ENCODE measurements around the gene PDE11A. TPM values are rescaled to one million over a fixed set of nuclear protein-coding genes. Genes with fewer than 3 reads are reported as not detected.
"Not testable (repeated sequence)": the region's sequence is repeated elsewhere in the genome, so short reads cannot be mapped to it uniquely, and the experiment has no call there.

PDE11A gene
- total RNA-seq, 1 donor from 2014 or later, result not detected

DNA sequence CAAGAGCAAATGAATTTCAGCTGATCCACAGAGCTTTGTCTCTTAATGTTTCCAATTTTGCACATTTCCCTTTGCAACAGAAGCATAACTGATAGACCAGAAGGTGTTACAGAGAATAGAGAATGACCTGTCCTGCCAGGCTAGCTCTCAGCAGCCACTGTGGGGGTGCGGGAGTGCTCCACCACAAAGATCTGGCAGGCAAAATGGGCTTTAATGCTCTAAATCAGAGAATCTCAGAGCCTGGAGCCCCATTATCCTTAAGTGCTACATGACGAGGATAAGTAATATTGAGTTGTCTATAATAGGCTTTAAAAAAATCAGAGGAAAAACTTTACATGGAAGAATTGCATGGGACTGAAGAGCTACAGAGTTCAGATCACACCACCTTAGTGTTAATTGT lies 245.7 kb downstream of the PDE11A start:
- DNase-seq (ENCODE audit: low read depth in 2 of 2), result no peak

DNA sequence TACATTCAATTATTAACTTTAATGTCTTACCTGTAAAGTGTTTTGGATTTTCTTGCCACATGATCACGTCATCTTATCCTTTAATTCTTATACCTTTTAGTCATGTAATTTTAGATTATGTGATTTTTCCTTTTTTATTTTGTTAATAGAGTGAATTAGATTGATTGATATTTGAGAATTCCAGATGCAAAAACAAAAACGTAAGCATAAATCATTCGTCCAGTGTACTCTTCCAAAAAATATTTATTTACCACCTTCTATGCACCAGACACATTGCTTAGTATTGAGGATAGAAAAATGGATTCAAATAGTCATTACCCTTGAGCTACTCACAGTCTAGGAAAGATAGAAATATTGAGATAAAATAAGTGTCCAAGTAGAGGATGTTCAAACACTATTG lies 249.6 kb downstream of the PDE11A start:
- DNase-seq (ENCODE audit: low read depth in 2 of 2), result no peak

DNA sequence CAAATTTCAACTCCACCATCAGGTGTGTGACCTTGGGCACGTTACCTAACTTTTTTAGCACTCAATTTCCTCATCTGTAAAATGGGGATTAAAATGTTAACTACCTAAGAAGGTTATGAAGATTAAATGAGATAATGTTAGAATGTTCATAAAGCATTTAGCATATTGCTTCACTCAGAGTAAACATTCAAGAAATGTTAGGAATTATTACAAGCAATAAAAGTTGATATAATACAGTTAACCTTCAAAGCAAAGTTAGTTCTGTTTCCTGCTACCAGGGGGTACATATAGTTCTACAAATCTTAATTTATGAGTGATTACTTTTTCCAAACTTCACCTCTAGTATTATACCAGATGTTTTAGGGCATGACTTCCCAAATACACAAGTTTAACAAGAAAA lies 254.2 kb downstream of the PDE11A start:
- no peak for DNase-seq (ENCODE audit: low read depth in 2 of 2)

DNA sequence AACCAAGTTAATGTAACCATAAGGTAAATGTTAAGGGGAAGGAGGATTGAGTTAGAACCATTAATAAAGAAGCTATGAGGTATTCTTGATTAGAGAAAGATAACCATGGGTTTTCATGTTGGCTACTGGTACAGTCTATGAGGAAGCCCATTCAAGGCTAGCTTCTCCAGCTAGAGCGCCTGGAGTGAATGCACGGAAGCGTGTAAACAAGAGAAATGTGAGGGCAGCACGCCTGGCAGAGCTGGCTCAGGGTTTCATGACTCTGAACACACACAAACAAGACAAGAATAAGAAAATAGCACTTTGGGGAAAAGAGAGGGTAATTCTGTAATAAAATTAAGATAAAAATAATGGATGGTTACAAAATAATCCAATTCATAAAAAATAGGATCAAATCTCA lies 255.3 kb downstream of the PDE11A start:
- DNase-seq (ENCODE audit: low read depth in 2 of 2), result no peak

DNA sequence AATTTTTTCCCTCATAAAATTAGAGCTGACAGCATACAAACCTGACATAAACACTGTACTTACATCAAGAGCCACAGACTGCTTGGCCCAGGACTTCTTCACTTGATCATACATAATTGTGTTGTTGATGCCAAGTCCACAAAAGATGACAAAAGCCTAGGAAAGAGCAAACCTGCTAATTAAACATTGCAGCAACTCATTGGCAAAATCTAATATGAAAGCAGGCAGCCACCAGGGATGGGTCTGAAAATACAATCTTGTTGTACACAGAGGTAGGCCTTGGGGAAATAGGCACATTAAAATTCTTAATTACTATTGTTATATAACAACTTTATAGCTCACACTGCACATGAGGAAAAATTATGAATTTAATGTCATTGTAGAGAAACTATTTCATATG lies 255.8 kb downstream of the PDE11A start:
- no peak for DNase-seq (ENCODE audit: low read depth in 2 of 2)

DNA sequence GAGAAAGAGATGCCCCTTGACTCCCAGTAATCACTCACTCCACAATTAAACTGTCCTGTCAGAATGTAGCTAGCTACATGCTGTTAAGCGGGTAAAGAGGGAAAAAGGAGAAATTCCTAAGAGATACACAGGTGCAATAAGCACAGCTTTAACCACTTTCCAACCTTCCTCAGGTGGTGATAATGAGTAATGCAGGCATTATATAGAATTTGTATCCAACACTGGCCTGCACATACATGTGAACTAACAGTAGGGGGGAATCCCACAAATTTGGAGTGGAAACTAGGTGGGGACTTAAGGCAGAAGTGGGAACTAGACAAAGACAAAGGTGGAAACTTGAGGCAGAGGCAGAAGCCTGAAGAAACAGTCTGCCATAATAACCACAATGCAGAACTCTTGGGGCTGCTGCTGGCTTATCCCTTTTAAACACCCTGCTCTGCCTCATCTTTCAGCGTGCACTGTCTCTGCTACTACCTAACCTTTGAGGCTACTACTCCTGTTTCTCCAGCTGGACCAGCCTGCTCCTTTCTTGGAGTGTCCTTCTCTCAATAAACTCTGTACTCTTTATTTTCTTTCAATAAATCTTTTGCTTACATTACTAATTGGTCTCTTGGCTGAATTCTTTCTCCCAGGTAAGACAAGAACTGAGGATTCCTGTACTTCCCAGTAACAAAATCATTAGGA lies 259.7 kb downstream of the PDE11A start:
- no peak for DNase-seq (ENCODE audit: low read depth in 2 of 2)

DNA sequence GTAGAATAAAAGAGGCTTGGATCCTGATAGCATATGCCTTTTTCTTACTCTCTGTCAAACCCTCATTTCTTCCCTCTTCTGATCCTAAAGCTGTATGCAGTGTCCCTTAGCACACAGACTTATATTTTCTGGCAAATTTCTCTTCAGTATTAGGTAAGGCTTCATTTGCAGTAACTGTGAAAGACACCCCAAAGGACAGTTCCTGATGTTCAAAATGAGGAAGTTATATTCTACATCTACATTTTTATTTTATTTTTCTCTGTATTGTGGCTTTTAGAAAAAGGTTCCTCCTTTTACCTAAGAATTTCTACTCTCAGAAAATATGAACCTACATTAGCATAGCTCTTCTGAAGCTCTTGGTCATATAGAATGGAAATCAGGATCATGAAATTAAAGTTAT lies 261.7 kb downstream of the PDE11A start:
- DNase-seq (ENCODE audit: low read depth in 2 of 2), result no peak

DNA sequence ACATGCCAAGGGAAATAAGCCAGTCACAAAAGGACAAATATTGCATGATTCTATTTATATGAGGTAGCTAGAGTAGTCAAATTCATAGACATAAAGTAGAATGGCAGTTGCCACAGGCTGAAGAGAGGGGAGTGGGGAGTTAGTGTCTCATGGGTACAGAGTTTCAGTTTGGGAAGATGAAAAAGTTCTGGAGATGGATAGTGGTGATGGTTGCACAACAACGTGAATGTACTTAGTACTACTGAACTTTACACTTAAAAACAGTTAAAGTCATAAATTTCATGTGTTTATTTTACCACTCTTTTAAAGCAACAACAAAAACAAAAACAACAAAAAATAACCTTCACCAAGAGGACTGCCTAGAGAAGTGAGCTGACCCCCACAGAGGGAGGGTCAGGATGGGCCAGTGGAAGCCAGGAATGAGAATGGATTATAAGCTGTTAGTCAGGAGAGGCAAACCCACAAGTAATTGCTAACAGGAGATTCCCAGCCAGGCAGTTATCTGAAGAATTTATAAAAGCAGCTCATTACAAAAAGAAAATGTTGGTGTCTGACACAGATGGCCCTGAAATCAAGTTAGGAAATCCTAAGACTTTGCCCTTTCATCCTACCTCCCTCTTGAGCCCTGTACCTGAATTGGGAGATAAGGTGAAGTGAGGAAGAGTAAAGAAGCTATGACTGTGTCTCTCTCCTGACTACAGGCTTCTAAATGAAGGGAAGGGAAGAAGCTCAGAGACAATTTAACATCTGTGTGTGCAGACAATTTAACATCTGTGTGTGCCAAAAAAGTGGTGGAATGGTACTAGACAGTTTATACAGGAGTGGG lies 263.4 kb downstream of the PDE11A start:
- no peak for DNase-seq (ENCODE audit: low read depth in 2 of 2)

DNA sequence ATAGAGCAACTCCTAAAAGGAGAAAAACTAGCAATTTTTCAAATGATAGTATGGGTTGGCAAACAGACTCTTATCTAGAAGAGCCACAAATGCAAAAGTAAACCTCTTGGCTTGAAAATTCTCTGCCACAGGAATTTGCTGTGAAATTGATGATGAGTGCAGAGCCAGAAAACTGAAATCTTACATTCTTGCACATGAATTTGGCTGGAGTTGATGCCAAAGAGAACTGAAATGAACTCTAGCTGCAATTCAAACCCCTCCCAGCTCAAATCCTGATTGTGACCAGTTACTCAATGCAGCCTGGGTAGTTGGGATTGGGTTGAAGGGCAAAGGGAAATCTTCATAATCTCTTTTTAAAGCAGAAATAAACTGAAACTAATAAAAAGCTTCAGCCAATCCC lies 266.6 kb downstream of the PDE11A start:
- no peak for DNase-seq (ENCODE audit: low read depth in 2 of 2)

DNA sequence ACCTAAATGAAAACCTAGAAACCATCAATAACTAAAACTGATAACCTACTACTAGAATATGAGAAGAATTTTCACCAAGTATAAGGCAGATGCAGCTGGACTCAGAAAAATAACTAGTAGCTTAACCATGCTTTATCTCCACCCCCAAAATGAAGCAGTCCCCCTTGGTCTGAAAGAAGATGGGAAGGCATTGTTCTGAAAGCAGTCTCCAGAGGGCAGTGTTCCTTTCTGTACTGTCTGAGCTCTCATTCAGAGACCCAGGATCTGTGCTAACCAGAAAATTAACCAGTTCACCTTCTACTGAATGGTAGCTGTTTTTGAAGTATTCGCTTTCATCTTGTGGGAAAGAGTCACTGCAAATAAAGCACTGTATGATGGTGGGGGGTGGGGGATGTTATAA lies 273.0 kb downstream of the PDE11A start:
- DNase-seq (ENCODE audit: low read depth in 2 of 2), result peak; percentile 15 to 19

DNA sequence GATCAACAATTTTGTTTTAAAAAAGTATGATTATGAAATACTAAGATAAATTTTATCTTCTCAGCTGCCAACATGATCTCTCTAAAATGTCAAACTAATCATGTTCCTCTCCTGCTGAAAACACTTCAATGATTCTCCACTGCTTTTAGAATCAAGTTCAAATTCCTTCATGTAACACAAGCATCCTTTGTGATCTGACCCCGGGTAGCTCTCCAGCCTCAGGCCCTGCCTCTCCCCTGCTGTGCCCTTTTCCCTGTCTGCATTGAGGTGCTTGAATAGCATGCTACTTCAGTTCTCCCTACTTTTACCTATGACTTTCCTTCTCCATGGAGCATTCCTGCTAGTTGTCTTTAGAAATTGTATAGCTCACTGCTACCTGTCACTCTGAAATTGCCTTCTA lies 274.8 kb downstream of the PDE11A start:
- DNase-seq (ENCODE audit: low read depth in 2 of 2), result no peak

DNA sequence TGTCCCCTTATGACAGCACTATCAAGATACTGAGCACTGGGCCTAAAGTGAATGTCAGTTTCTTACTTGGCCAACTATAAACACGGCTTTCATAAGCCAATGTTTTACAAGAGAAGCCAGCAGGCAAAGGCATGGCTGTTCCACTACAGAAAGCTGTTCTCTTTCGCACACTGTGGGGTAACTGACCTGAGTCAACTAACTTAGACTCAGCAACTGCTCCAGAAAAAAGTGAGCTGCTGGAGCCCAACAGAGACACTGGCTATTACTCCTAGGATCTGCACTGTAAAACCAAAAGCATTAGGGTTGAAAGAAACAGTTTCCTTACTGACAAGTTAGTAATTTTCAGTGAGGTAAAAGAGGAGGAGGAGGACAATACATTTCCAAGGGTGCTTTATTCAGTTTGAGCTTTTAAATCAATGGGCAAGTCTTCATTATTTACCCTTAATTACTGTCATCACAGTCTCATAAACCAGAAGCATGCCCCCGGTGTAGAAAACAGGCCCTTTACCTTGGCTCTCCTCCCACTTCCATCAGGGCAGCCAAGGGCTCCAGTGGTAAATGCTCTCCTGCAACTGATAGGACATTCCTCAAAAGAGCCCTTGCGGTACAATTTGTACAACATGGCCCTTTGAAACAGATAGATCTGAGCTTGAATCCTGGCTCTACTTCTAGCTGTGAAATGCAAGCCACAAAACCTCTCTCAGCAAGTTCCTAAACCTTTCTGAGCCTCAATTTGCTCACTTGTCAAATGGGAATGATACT lies 275.7 kb downstream of the PDE11A start:
- DNase-seq (ENCODE audit: low read depth in 2 of 2), result no peak

DNA sequence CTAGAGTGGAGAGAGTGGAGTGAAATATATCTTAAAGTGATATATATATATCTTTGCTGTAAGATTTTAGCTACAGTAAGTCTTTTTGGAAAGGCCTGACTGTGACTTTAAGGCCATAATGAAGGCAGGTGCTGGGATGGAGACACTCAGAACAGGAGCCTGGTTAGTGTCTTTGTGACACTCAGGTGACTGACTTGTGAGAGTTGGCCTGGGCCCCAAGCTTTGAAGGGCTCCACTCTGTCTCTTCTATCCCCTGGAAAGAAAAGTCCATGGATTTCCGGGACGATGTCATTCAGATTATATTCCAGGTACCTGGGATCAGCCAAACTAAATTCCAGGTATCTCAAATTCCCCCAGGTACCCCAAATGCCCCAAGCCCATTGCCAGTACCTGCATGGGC lies 276.6 kb downstream of the PDE11A start:
- no peak for DNase-seq (ENCODE audit: low read depth in 2 of 2)

DNA sequence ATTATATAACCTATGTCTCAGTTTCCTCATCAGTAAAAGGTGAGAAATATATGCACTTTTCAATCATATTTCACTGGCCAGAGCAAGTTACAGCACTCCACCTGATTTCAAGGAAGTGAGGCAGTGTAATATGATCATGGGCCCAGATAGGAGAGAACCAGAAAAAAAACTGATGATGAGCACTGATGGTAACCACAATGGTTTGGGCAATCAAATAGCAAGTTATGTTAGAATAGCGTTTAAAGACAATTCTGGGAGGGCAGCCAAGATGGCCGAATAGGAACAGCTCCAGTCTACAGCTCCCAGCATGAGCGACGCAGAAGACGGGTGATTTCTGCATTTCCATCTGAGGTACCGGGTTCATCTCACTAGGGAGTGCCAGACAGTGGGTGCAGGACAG lies 287.4 kb downstream of the PDE11A start:
- DNase-seq (ENCODE audit: low read depth in 2 of 2), result not testable (repeated sequence)

DNA sequence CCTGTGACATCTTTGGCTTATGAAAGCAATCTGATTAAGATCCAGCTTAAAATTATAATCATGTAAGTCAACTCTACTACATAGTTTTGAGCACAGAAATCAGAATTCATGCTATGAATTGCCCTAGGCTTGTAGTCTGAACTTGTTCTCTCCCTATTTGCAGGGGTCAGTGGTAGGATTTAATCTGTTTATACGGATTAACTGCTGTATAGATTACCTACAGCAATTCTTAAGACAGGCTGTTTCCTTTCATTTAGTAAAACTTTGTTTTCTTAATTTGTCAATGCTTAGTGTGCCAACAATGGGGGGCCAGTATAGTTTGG lies 287.9 kb downstream of the PDE11A start:
- DNase-seq (ENCODE audit: low read depth in 2 of 2), result no peak

DNA sequence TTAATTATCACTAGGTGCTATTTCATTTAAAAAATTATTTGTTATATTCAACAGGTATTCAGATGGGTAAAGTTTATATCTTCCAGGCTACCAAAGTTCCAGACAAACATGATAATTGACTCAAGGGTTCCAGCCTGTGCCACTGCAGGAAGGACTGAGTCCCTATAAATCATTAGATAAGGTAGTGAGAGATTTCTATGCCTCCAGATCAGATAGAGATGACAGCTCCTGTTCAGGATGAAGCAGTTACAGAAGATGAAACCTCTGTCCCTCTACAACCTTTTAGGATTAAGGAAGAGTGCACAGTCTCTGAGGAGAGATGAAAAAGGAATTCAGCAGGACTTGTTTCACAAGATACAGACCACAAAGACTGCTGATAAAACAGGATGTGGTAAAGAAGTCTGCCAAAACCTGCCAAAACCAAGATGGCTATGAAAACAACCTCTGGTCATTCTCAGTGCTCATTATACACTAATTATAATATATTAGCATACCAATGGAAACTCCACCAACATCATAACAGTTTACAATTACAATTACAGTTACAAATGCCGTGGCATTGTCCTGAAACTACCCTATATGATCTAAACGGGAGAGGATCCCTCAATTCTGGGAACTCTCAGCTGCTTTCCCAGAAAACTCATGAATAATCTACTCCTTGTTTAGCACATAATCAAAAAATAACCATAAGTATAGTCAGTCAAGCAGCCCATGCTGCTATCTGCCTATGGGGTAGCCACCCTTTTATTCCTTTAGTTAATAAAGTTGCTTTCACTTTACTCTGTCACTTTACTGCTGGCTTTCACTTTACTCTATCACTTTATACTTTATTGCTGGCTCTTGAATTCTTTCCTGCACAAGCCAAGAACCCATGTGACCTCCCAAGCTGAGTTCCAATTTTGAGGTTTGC lies 288.5 kb downstream of the PDE11A start:
- peak in 1 of 2 donors; percentile 3 for DNase-seq (ENCODE audit: low read depth in 2 of 2)

DNA sequence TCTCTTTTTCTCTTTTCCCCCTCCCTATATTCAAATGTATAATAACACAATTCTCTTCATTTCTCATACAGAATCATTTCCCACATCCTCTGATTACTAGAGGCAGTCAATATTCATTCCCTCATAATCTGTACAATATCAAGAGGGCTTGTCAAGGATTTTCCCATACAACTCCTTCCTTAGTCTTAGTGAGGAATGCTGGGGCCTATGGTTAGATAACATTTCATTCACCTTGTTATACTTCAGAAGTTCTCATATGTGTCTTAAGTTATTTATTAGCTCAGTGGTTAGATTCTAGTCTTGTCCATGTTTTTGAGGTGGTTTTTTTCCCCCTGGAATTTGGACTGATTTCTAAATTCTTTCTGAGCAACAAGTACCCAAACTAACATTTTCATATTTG lies 289.5 kb downstream of the PDE11A start:
- no peak for DNase-seq (ENCODE audit: low read depth in 2 of 2)

DNA sequence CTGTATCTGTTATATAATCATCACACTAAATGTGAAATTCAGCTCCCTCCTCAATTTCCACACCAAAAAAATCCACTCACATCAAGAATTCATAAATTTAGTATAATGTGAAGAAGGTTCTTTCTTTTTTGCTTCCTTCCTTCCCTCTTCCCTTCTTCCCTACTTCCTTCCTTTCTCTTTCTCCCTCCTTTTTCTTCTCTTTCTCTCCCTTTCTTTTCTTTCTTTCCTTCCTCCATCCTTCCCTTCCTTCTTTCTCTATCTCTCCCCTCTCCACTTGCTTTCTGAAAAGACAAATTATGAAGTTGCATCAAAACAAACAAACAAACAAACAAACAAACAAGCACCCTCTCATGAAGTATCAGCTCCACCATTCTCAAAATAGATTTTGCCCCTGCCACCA lies 290.0 kb downstream of the PDE11A start:
- DNase-seq (ENCODE audit: low read depth in 2 of 2), result no peak

DNA sequence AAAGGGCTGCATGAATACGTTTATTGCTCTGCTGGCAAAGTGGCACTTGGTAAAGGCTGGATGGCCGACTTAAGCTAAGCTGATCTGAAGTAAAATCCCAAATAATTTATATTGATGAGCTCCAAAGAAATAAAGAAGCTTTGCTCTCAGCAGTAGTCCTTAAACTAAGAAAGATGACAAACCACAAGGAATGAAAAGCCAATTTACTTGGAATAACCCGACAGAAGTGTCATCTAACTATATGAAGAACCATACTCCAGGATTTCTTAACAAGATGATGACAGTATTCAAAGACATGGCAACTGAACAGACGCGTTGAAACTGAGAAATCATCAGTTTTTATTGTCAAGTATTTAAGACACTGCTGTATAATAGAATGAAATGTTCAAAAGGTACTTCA lies 294.1 kb downstream of the PDE11A start:
- DNase-seq (ENCODE audit: low read depth in 2 of 2), result no peak

DNA sequence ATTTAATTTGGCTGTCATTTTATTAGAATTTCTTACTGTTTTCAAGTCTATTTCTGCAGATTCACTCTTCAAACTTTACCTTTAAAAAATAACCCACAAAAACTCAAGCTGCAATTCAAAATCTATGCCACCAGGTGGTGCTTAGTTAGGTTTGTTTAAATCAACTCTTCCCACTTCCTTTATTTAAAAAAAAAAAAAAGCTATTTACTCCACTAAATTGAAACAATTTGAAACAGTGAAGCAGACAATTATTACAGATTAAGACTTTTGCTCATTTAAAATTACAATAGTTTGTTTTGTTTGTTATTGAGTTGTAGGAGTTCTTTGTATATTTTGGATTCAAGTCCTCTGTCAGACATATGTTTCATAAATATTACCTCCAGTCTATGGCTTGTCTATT lies 300.0 kb downstream of the PDE11A start:
- DNase-seq (ENCODE audit: low read depth in 2 of 2), result peak; percentile 46 to 60

DNA sequence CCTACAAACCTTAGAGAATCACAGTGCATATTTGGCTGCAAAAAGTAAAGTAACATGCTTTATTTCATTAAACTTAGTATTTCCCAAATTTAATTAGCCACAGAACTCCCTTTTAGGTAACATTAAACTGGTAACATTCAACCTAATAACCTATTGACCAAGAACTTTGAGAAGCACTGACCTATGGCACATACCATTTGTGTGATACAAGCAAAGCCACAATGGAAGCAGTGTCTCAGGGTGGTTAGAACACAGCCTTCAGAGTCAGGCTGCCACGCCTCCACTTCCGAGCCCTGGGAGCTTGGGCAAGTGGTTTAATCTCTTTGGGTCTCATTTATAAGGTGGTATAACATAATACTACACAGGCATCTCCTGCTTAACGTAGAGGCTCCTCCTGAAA lies 301.4 kb downstream of the PDE11A start:
- DNase-seq (ENCODE audit: low read depth in 2 of 2), result no peak

DNA sequence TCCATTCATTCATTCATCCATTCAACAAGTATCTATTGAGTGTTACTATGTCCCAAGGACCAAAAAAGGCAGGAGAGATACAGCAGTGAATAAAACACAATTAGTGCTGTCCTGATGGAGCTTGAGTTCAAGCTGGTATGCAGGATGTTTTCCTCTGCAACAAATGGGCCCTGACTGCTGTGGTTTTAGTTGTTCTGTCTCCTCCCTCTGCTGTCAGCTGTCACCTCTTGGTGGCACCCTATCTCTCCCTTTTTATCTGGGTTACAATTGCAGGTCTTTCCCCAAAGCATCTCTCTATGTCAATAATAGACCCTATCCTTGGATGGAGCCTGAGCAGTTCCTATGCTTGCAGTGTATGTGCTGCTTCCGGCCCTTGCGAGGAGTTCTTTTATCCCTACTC lies 304.8 kb downstream of the PDE11A start:
- no peak for DNase-seq (ENCODE audit: low read depth in 2 of 2)

All from lung microvascular endothelial cell (primary cell).